GM12865 (cell line): ENCODE data around the gene DGKZ.
A peak's percentile ranks its signal among the peaks of the same experiment; 100 is the strongest.

Experiments
- DNase-seq: peaks from one replicate; pipeline ENCODE4 v3.0.0; 2010; ENCODE audit warnings: low read depth
- H3K4me3 ChIP-seq: 2 replicates; pipeline ENCODE4 v1.5.1; 2011; ENCODE audit warnings: mild to moderate bottlenecking, low read depth, low read length, control low read depth
- CTCF ChIP-seq: IDR thresholded peaks from 2 replicates; pipeline ENCODE4 v1.5.1; 2011; ENCODE audit warnings: low read length, control low read depth, low read depth, inconsistent platforms; ENCODE audit not compliant: insufficient read depth; ENCODE audit errors: missing control alignments

DGKZ gene

GRCh38 chr11:46343520-46343919, 3.7 kb upstream of the DGKZ start:
- TF ChIP-seq CTCF = no peak
- DNase-seq = no peak
- H3K4me3 ChIP-seq = no peak overlapping the region

GRCh38 chr11:46345131-46345597, 2.1 kb upstream of the DGKZ start:
- peak; percentile 76 for DNase-seq
- TF ChIP-seq CTCF = no peak
- H3K4me3 ChIP-seq = peak overlapping the region; percentile 75

- DNase-seq = peak; percentile 49
- TF ChIP-seq CTCF = no peak
- peak overlapping the region; percentile 75 for H3K4me3 ChIP-seq
These were observed 1.3 kb upstream of the DGKZ start for GRCh38 chr11:46345881-46346484.

GRCh38 chr11:46347637-46348311, 511 bp downstream of the DGKZ start:
- TF ChIP-seq CTCF = no peak
- DNase-seq = no peak
- peak overlapping the region; percentile 86 for H3K4me3 ChIP-seq

GRCh38 chr11:46348566-46349401, 1.5 kb downstream of the DGKZ start:
- DNase-seq = peak; percentile 68
- TF ChIP-seq CTCF = no peak
- H3K4me3 ChIP-seq = peak overlapping the region; percentile 86

- no peak for DNase-seq
- TF ChIP-seq CTCF = no peak
- no peak overlapping the region for H3K4me3 ChIP-seq
These were observed 3.4 kb downstream of the DGKZ start for GRCh38 chr11:46350695-46351094.
